NCI-H2196 (cell line): ENCODE measurements around the gene PATL2.
"Not testable (repeated sequence)": the region's sequence is repeated elsewhere in the genome, so short reads cannot be mapped to it uniquely, and the experiment has no call there.

Experiments used
- DNase-seq: peaks from one replicate; lab custom pipeline; 2025; ENCODE audit not compliant: unreplicated experiment; lab: John Stamatoyannopoulos, UW

PATL2 gene

DNA sequence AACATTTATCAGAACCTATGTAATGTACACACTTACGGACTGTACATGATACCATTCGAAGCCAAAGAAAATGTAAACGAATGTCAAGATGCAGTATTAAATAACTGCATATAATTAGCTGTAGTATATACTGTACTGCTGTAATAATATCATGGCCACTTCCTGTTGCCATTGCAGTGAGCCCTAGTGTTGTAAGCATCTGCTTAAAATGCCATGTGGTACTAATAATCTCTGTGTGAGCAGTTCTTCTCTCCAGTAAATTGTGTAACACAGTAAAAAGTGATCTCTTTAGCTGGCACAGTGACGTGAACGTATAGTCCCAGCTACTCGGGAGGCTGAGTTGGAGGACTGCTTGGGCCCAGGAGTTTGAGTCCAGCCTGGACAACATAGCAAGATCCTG lies 56.3 kb downstream of the PATL2 start:
- no peak for DNase-seq

GRCh38 chr15:44647637-44648036 lies 63.5 kb downstream of the PATL2 start:
- DNase-seq, result no peak

DNA sequence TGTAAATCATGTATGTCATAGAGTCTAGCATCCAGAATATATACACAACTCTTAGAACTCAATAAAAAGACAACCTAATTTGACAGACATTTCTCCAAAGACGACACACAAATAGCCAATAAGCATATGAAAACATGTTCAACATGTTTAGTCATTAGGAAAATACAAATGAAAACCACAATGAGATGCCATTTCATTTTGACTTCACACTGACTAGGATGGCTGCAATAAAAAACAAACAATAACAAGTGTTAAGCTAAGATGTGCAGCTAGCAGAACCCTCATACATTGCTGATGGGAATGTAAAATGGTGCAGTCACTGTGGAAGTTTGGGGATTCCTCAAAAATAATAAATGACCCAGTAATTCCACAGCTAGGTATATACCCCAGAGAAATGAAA lies 64.1 kb downstream of the PATL2 start:
- DNase-seq, result no peak

- DNase-seq, result no peak
These were observed 64.7 kb downstream of the PATL2 start for GRCh38 chr15:44646460-44646859.

GRCh38 chr15:44641651-44642050 lies 69.5 kb downstream of the PATL2 start:
- DNase-seq, result no peak

- DNase-seq, result no peak
These were observed 74.1 kb downstream of the PATL2 start for GRCh38 chr15:44636976-44637375.

DNA sequence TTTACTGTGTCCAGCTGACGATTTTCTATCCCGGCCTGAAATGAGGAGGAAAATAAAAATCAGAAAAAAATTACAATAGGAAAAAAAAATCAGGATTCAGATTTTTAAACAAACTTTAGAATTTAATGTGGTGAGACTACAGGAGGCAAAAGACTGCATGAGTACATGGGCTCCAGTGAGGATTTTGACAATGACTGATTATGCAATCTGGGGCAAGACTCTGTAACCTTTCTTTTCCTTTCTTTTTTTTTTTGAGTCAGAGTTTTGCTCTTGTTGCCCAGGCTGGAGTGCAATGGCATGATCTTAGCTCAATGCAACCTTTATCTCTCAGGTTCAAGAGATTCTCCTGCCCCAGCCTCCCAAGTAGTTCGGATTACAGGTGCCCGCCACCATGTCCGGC lies 77.5 kb downstream of the PATL2 start:
- DNase-seq, result no peak

GRCh38 chr15:44625286-44625685 lies 85.8 kb downstream of the PATL2 start:
- not testable (repeated sequence) for DNase-seq

- DNase-seq, result no peak
These were observed 87.9 kb downstream of the PATL2 start for GRCh38 chr15:44623178-44623577.

DNA sequence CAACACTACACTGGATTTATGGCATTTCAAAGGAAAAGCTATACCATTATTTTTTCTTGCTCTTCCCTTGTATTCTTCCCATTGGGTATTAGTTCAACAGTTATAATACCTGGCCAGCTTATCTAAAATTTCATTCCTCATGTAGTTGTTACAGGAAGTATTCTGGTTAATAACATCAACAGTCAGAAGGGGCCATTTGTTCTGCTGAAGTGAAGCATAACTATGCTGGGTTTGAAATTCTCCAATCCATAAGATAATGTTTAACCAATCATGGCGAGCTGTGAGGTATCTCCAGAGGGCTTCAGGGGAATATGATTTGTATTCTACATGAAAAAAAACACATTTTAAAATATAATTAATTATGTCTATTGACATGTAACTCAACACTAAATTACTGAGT lies 91.0 kb downstream of the PATL2 start:
- no peak for DNase-seq

GRCh38 chr15:44616974-44617373 lies 94.1 kb downstream of the PATL2 start:
- no peak for DNase-seq
